ENCODE measurements around the gene VPS45. TPM values are rescaled to one million over a fixed set of nuclear protein-coding genes. Genes with fewer than 3 reads are reported as not detected.
A peak's percentile ranks its signal among the peaks of the same experiment; 100 is the strongest.

Gene VPS45
- polyA plus RNA-seq, 1 donor (not counting 4 experiments of a cell fraction or from before 2014, with no cell fraction given) = 40.0 TPM

GRCh38 chr1:150060260-150060659 lies 7.3 kb upstream of the VPS45 start:
- no peak overlapping the region for H3K27ac ChIP-seq (ENCODE audit: control insufficient read depth, insufficient read depth, low read length)
- H4K20me1 ChIP-seq (ENCODE audit: control insufficient read depth, extremely low read depth, insufficient read depth, low read length) = no peaks in the 10 kb centered on the region
- dilution Hi-C loops (cut with MboI; ENCODE audit: extremely low pct_ligation_motif_present, low sequenced_read_pairs) = no loop called here
- DNase-seq (ENCODE audit: low read depth, low spot score) (no peak), FAIRE-seq (no peak)
- H3K27me3 ChIP-seq (ENCODE audit: control insufficient read depth, extremely low read depth, insufficient read depth, low read length) = no peaks in the 10 kb centered on the region
- no peaks in the 10 kb centered on the region for H3K9me3 ChIP-seq (ENCODE audit: control insufficient read depth, low read depth, low read length)
- H3K4me1 ChIP-seq (ENCODE audit: control insufficient read depth, extremely low read depth, insufficient read depth, low read length) = peaks cover 11% of the 10 kb centered on the region
- H3K79me2 ChIP-seq (ENCODE audit: control insufficient read depth, insufficient read depth, low read length) = no peaks in the 10 kb centered on the region
- H3K9ac ChIP-seq (ENCODE audit: control insufficient read depth, extremely low read depth, insufficient read depth, low read length) = no peak overlapping the region
- H3K36me3 ChIP-seq (ENCODE audit: control insufficient read depth in 2 of 2, extremely low read depth in 1 of 2, insufficient read depth in 2 of 2, low read length in 2 of 2) = no peaks in the 10 kb centered on the region
- no peak overlapping the region for H3K4me2 ChIP-seq (ENCODE audit: control insufficient read depth, extremely low read depth, insufficient read depth, low read depth, low read length)
- H2AFZ ChIP-seq (ENCODE audit: control insufficient read depth, low read length) = no peak overlapping the region
- no peak for TF ChIP-seq CTCF (optimal IDR thresholded peaks at IDR 0.05 in 1 of 3, IDR thresholded peaks at IDR 0.05 in 1 of 3, conservative IDR thresholded peaks at IDR 0.05 in 1 of 3; ENCODE audit: extremely low read depth in 1 of 3, insufficient read depth in 2 of 3, low read length in 3 of 3)
- peaks cover 2% of the 10 kb centered on the region for H3K9me1 ChIP-seq (ENCODE audit: control insufficient read depth, extremely low read depth, insufficient read depth, low read length)
- no peak overlapping the region for H3K4me3 ChIP-seq (ENCODE audit: control insufficient read depth in 2 of 3, extremely low read depth in 1 of 3, insufficient read depth in 2 of 3, low read depth in 1 of 3, low read length in 3 of 3)

DNA sequence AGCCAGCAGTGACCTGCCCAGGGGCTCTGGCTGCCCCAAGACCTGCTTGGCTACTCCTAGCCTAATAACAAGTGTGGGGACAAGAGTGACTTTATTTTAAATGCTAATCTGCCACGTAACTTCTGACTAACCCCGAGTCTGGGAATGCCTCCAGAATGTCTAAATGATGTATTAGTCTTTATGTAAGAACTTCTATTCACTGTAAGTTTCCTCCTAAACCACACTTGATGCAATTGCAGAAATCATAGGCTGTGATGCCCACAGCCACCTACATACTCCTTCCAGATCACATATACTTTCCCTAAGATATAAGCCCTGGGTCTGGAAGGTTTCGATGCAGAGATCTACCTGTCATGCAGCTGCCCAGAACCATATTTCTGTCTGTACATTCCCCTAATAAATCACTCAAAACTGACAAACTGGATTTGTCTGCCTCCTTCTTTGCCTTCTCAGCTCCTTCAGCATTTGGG lies 5.9 kb upstream of the VPS45 start:
- H3K9me3 ChIP-seq (ENCODE audit: control insufficient read depth, low read depth, low read length) = no peaks in the 10 kb centered on the region
- peaks cover 2% of the 10 kb centered on the region for H3K9me1 ChIP-seq (ENCODE audit: control insufficient read depth, extremely low read depth, insufficient read depth, low read length)
- H3K36me3 ChIP-seq (ENCODE audit: control insufficient read depth in 2 of 2, extremely low read depth in 1 of 2, insufficient read depth in 2 of 2, low read length in 2 of 2) = no peaks in the 10 kb centered on the region
- dilution Hi-C loops (cut with MboI; ENCODE audit: extremely low pct_ligation_motif_present, low sequenced_read_pairs) = no loop called here
- no peak overlapping the region for H3K9ac ChIP-seq (ENCODE audit: control insufficient read depth, extremely low read depth, insufficient read depth, low read length)
- H3K27me3 ChIP-seq (ENCODE audit: control insufficient read depth, extremely low read depth, insufficient read depth, low read length) = no peaks in the 10 kb centered on the region
- no peaks in the 10 kb centered on the region for H4K20me1 ChIP-seq (ENCODE audit: control insufficient read depth, extremely low read depth, insufficient read depth, low read length)
- no peak overlapping the region for H3K4me3 ChIP-seq (ENCODE audit: control insufficient read depth in 2 of 3, extremely low read depth in 1 of 3, insufficient read depth in 2 of 3, low read depth in 1 of 3, low read length in 3 of 3)
- peaks cover 20% of the 10 kb centered on the region for H3K4me1 ChIP-seq (ENCODE audit: control insufficient read depth, extremely low read depth, insufficient read depth, low read length)
- H2AFZ ChIP-seq (ENCODE audit: control insufficient read depth, low read length) = no peak overlapping the region
- H3K79me2 ChIP-seq (ENCODE audit: control insufficient read depth, insufficient read depth, low read length) = no peaks in the 10 kb centered on the region
- no peak for DNase-seq (ENCODE audit: low read depth, low spot score)
- H3K4me2 ChIP-seq (ENCODE audit: control insufficient read depth, extremely low read depth, insufficient read depth, low read depth, low read length) = no peak overlapping the region
- no peak for TF ChIP-seq CTCF (optimal IDR thresholded peaks at IDR 0.05 in 1 of 3, IDR thresholded peaks at IDR 0.05 in 1 of 3, conservative IDR thresholded peaks at IDR 0.05 in 1 of 3; ENCODE audit: extremely low read depth in 1 of 3, insufficient read depth in 2 of 3, low read length in 3 of 3)
- no peak for TF ChIP-seq EZH2 (IDR thresholded peaks at IDR 0.05; ENCODE audit: low read length)
- no peak for FAIRE-seq
- H3K27ac ChIP-seq (ENCODE audit: control insufficient read depth, insufficient read depth, low read length) = peak overlapping the region; percentile 10
